ENCODE data around the gene EXOSC5. TPM values are rescaled to one million over a fixed set of nuclear protein-coding genes. Genes with fewer than 3 reads are reported as not detected.

The EXOSC5 gene
- total and polyA plus RNA-seq, 9 of the 15 experiments (the other 6 are each of a cell fraction or from before 2014, with no cell fraction given) = 10.9 to 75.5 (median 37.8) TPM

DNA sequence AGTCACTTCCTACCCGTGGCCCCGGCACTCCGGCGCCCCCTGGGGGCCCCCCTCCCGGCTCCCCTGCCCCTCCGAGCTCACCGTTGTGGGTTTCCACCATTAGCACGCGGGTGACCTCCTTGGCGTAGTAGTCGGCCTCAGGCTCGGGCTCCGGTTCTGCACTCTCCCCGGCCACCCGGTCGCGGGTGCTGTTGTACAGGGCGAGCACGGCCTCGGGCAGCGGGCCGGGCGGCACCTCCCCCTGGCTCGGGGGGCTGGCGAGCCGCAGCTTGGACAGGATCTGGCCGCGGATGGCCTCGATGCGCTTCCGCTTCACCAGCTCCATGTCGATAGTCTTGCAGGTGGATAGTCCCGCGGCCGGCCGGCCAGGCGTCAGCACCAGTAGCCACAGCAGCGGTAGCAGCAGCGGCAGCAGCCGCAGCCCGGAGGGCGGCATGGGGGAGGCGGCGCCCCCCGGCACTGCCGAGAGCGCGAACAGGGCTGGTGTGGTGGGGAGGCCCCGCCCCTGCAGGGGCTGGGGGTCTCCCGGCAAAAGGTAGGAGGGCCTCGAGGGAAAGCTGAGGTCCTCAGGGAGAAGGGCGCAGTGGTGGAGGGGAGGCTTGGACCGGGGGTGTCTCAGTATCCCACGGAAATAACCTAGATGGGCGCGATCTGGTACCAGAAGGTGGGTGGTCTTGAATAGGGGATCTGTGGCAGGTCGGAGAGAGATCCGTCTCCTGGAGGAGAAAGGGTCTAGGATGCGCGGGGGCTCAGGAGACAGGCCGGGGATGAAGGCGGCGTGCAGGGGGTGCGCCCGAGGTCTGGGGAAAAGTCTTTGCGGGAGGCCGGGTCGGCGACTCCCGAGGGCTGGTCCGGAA, 44.3 kb downstream of the EXOSC5 start (continued):
- TF ChIP-seq NELFE (IDR thresholded peaks at IDR 0.05; ENCODE audit: insufficient read depth, insufficient read length) (no peak), KDM5B (IDR thresholded peaks at IDR 0.05; ENCODE audit: insufficient replicate concordance, low read depth, low read length) (peak; percentile 70), MBD2 (IDR thresholded peaks at IDR 0.05; ENCODE audit: borderline replicate concordance, low read depth) (0 out of 2 replicates have a peak, but pooled peaks have one; percentile 16), YY1 (IDR thresholded peaks at IDR 0.05; ENCODE audit: borderline replicate concordance in 1 of 3, control insufficient read depth in 1 of 3, extremely low read depth in 1 of 3, insufficient read depth in 3 of 3, insufficient read length in 1 of 3, insufficient replicate concordance in 2 of 3, low read depth in 1 of 3, low read length in 2 of 3) (peak in 2 of 3 experiments; percentile 72 to 81), NR3C1 (CRISPR knock-in tag; IDR thresholded peaks at IDR 0.05) (0 out of 2 replicates have a peak, but pooled peaks have one; percentile 3), POLR2AphosphoS5 (IDR thresholded peaks at IDR 0.05; ENCODE audit: control insufficient read depth, insufficient read depth, low read depth, low read length) (no peak), ZNF224 (CRISPR knock-in tag; IDR thresholded peaks at IDR 0.05) (0 out of 2 replicates have a peak, but pooled peaks have one; percentile 59), NFXL1 (CRISPR knock-in tag; IDR thresholded peaks at IDR 0.05) (no peak), SUPT5H (IDR thresholded peaks at IDR 0.05) (peak; percentile 47), SPI1 (IDR thresholded peaks at IDR 0.05; ENCODE audit: borderline replicate concordance, low read depth, low read length) (no peak), ARHGAP35 (IDR thresholded peaks at IDR 0.05; ENCODE audit: partially characterized antibody) (peak; percentile 22), CBX1 (IDR thresholded peaks at IDR 0.05; ENCODE audit: low read depth) (no peak; the same call in 1 of the 2 replicates), BCOR (IDR thresholded peaks at IDR 0.05) (peak; percentile 80), CBX3 (IDR thresholded peaks at IDR 0.05; ENCODE audit: borderline replicate concordance in 1 of 2, low read length in 2 of 2) (no peak), GATAD2A (IDR thresholded peaks at IDR 0.05) (peak; percentile 65; the same call in 1 of the 2 replicates)
- TF ChIP-seq, protein P1, sequence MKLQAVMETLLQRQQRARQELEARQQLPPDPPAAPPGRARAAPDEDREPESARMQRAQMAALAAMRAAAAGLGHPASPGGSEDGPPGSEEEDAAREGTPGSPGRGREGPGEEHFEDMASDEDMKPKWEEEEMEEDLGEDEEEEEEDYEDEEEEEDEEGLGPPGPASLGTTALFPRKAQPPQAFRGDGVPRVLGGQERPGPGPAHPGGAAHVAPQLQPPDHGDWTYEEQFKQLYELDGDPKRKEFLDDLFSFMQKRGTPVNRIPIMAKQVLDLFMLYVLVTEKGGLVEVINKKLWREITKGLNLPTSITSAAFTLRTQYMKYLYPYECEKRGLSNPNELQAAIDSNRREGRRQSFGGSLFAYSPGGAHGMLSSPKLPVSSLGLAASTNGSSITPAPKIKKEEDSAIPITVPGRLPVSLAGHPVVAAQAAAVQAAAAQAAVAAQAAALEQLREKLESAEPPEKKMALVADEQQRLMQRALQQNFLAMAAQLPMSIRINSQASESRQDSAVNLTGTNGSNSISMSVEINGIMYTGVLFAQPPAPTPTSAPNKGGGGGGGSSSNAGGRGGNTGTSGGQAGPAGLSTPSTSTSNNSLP (IDR thresholded peaks at IDR 0.05; ENCODE audit: borderline replicate concordance, low read depth, low read length) = no peak
- TF ChIP-seq, protein P2, sequence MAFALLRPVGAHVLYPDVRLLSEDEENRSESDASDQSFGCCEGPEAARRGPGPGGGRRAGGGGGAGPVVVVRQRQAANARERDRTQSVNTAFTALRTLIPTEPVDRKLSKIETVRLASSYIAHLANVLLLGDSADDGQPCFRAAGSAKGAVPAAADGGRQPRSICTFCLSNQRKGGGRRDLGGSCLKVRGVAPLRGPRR (CRISPR knock-in tag; IDR thresholded peaks at IDR 0.05) = no peak
- TF ChIP-seq, protein P3, sequence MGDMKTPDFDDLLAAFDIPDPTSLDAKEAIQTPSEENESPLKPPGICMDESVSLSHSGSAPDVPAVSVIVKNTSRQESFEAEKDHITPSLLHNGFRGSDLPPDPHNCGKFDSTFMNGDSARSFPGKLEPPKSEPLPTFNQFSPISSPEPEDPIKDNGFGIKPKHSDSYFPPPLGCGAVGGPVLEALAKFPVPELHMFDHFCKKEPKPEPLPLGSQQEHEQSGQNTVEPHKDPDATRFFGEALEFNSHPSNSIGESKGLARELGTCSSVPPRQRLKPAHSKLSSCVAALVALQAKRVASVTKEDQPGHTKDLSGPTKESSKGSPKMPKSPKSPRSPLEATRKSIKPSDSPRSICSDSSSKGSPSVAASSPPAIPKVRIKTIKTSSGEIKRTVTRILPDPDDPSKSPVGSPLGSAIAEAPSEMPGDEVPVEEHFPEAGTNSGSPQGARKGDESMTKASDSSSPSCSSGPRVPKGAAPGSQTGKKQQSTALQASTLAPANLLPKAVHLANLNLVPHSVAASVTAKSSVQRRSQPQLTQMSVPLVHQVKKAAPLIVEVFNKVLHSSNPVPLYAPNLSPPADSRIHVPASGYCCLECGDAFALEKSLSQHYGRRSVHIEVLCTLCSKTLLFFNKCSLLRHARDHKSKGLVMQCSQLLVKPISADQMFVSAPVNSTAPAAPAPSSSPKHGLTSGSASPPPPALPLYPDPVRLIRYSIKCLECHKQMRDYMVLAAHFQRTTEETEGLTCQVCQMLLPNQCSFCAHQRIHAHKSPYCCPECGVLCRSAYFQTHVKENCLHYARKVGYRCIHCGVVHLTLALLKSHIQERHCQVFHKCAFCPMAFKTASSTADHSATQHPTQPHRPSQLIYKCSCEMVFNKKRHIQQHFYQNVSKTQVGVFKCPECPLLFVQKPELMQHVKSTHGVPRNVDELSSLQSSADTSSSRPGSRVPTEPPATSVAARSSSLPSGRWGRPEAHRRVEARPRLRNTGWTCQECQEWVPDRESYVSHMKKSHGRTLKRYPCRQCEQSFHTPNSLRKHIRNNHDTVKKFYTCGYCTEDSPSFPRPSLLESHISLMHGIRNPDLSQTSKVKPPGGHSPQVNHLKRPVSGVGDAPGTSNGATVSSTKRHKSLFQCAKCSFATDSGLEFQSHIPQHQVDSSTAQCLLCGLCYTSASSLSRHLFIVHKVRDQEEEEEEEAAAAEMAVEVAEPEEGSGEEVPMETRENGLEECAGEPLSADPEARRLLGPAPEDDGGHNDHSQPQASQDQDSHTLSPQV (IDR thresholded peaks at IDR 0.05) = peak; percentile 81
- TF ChIP-seq, protein P4, sequence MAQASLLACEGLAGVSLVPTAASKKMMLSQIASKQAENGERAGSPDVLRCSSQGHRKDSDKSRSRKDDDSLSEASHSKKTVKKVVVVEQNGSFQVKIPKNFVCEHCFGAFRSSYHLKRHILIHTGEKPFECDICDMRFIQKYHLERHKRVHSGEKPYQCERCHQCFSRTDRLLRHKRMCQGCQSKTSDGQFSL (CRISPR knock-in tag; IDR thresholded peaks at IDR 0.05) = 0 out of 2 replicates have a peak, but pooled peaks have one; percentile 46
- TF ChIP-seq, protein P4 (tag; IDR thresholded peaks at IDR 0.05) = no peak
